Mesenchymal stem cell (in vitro differentiated cells and primary cell): Measurements from ENCODE around the gene UBP1.
"Not testable (repeated sequence)": the region's sequence is repeated elsewhere in the genome, so short reads cannot be mapped to it uniquely, and the experiment has no call there.

Experiments used
- DNase-seq: peaks from one replicate; pipeline ENCODE4 v3.0.0-alpha.2; 2013
- H2AFZ ChIP-seq: one replicate; pipeline ENCODE4 v1.6.1; 2013; ENCODE audit warnings: low read depth, mild to moderate bottlenecking, control low read depth, inconsistent platforms, low read length, moderate library complexity
- H2AK5ac ChIP-seq: 2 replicates; pipeline ENCODE4 v1.6.1; 2013; ENCODE audit warnings: low read length, moderate library complexity, mild to moderate bottlenecking, inconsistent platforms; ENCODE audit not compliant: severe bottlenecking
- H2BK120ac ChIP-seq: one replicate; pipeline ENCODE4 v1.6.1; 2013; ENCODE audit warnings: low read depth, mild to moderate bottlenecking, inconsistent platforms, low read length, moderate library complexity
- H2BK12ac ChIP-seq, 2 experiments: one replicate each; pipeline ENCODE4 v1.6.1; 2013; ENCODE audit warnings: inconsistent platforms in 2 of 2, low read length in 2 of 2, mild to moderate bottlenecking in 2 of 2, moderate library complexity in 2 of 2, control low read depth in 1 of 2
- H2BK15ac ChIP-seq: one replicate; pipeline ENCODE4 v1.6.1; 2013; ENCODE audit warnings: mild to moderate bottlenecking, low read depth, inconsistent platforms; ENCODE audit not compliant: poor library complexity, severe bottlenecking
- H2BK5ac ChIP-seq: 2 replicates; pipeline ENCODE4 v1.6.1; 2013; ENCODE audit warnings: low read depth, mild to moderate bottlenecking, low read length, control low read depth, inconsistent platforms; ENCODE audit not compliant: poor library complexity, severe bottlenecking
- H3K14ac ChIP-seq, 2 experiments: one replicate each; pipeline ENCODE4 v1.6.1; 2013; ENCODE audit warnings: inconsistent platforms in 2 of 2, low read length in 2 of 2, control low read depth in 1 of 2, mild to moderate bottlenecking in 1 of 2, moderate library complexity in 1 of 2
- H3K18ac ChIP-seq, 2 experiments: one replicate each; pipeline ENCODE4 v1.6.1; 2013; ENCODE audit warnings: inconsistent platforms in 2 of 2, low read length in 2 of 2, control low read depth in 1 of 2, low read depth in 1 of 2, mild to moderate bottlenecking in 1 of 2
- H3K23ac ChIP-seq, 2 experiments: one replicate each; pipeline ENCODE4 v1.6.1; 2013; ENCODE audit warnings: inconsistent platforms in 2 of 2, low read length in 2 of 2, mild to moderate bottlenecking in 2 of 2, moderate library complexity in 2 of 2, control low read depth in 1 of 2
- H3K27ac ChIP-seq: 2 replicates; pipeline ENCODE4 v1.5.1; 2013; ENCODE audit warnings: mild to moderate bottlenecking, moderate library complexity, low read length, control low read depth, inconsistent platforms; ENCODE audit not compliant: poor library complexity, severe bottlenecking
- H3K27me3 ChIP-seq, 2 experiments: 2 replicates each; pipeline versions ENCODE4 v1.6.1 to v1.7.0; 2013; ENCODE audit warnings: low read length in 2 of 2, mild to moderate bottlenecking in 2 of 2, moderate library complexity in 2 of 2, control low read depth in 1 of 2, inconsistent platforms in 1 of 2; ENCODE audit not compliant: control insufficient read depth in 1 of 2, insufficient read depth in 1 of 2
- H3K36me3 ChIP-seq, 2 experiments: 2 replicates each; pipeline versions ENCODE4 v1.6.1 to v1.7.0; 2013; ENCODE audit warnings: low read length in 2 of 2, control low read depth in 1 of 2, inconsistent platforms in 1 of 2, low read depth in 1 of 2, mild to moderate bottlenecking in 1 of 2; ENCODE audit not compliant: insufficient read depth in 2 of 2, control insufficient read depth in 1 of 2
- H3K4ac ChIP-seq, 2 experiments: one replicate each; pipeline ENCODE4 v1.6.1; 2013; ENCODE audit warnings: inconsistent platforms in 2 of 2, low read length in 2 of 2, mild to moderate bottlenecking in 2 of 2, moderate library complexity in 2 of 2, control low read depth in 1 of 2, low read depth in 1 of 2
- H3K4me1 ChIP-seq: 2 replicates; pipeline ENCODE4 v1.6.1; 2013; ENCODE audit warnings: low read depth, low read length, control low read depth; ENCODE audit not compliant: control insufficient read depth, insufficient read depth
- H3K4me2 ChIP-seq: 2 replicates; pipeline ENCODE4 v1.6.1; 2013; ENCODE audit warnings: low read length, mild to moderate bottlenecking, inconsistent platforms; ENCODE audit not compliant: poor library complexity, severe bottlenecking
- H3K4me3 ChIP-seq, 2 experiments: 2 replicates each; pipeline versions ENCODE4 v1.5.1 to v1.7.0; 2013; ENCODE audit warnings: low read length in 2 of 2, mild to moderate bottlenecking in 2 of 2, control low read depth in 1 of 2, low read depth in 1 of 2; ENCODE audit not compliant: insufficient read depth in 1 of 2
- H3K79me1 ChIP-seq: replicated peaks from 2 replicates; pipeline ENCODE4 v1.6.1; 2013; ENCODE audit warnings: mild to moderate bottlenecking, control low read depth, low read length, inconsistent platforms; ENCODE audit not compliant: poor library complexity, severe bottlenecking
- H3K9ac ChIP-seq: 2 replicates; pipeline ENCODE4 v1.7.0; 2013; ENCODE audit warnings: mild to moderate bottlenecking, low read length, moderate library complexity
- H3K9me3 ChIP-seq: 2 replicates; pipeline ENCODE4 v1.7.0; 2013; ENCODE audit warnings: mild to moderate bottlenecking, low read length; ENCODE audit not compliant: control insufficient read depth
- H4K8ac ChIP-seq: one replicate; pipeline ENCODE4 v1.6.1; 2013; ENCODE audit warnings: inconsistent platforms, mild to moderate bottlenecking, low read length, moderate library complexity
- H4K91ac ChIP-seq: one replicate; pipeline ENCODE4 v1.6.1; 2013; ENCODE audit warnings: mild to moderate bottlenecking, low read length, inconsistent platforms
- WGBS: methylation state at CpG from one replicate; pipeline ENCODE4 v1.1.7; 2013; ENCODE audit warnings: mixed read lengths; 5-methylcytosine and 5-hydroxymethylcytosine counted together

Gene UBP1

DNA sequence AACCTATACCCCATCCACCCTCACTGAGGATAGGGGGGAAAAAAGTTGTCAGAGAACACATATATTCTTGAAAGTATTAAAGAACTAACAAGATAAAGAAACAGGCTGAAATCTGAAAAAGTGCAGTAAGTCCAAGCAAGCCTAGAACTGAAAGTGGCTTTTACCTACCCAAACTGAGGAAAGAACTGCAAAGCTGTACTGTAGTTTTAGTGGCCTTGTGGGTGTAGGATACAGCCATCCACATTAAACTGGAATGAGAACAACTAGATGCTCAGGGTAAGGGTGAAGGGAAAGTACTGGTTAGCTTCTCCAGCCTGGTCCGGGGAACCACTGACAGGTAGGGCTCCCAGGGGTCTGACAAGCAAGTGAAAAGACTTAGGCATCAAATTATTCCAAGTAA is 10.1 kb downstream of the UBP1 start:
- peaks cover 9% of the 10 kb centered on the region for H3K4me1 ChIP-seq
- no peak overlapping the region for H3K4ac ChIP-seq
- H3K4me3 ChIP-seq, result no peak overlapping the region
- H3K18ac ChIP-seq, result no peak overlapping the region
- H2BK15ac ChIP-seq, result no peak overlapping the region
- peaks cover 2 to 3% of the 10 kb centered on the region in 2 experiments for H3K36me3 ChIP-seq
- peaks cover 1% of the 10 kb centered on the region for H3K79me1 ChIP-seq
- no peak overlapping the region for H3K27ac ChIP-seq
- H3K27me3 ChIP-seq, result no peaks in the 10 kb centered on the region
- WGBS, result 100% methylated on average over 1 of the region's 1 CpG
- no peak overlapping the region for H3K14ac ChIP-seq
- H4K8ac ChIP-seq, result no peak overlapping the region
- H3K4me2 ChIP-seq, result no peak overlapping the region
- H2BK12ac ChIP-seq, result no peak overlapping the region
- no peak overlapping the region for H4K91ac ChIP-seq
- no peak overlapping the region for H2BK5ac ChIP-seq
- no peak overlapping the region for H3K23ac ChIP-seq
- no peak overlapping the region for H3K9ac ChIP-seq
- no peak for DNase-seq
- no peak overlapping the region for H2AK5ac ChIP-seq
- H3K9me3 ChIP-seq, result no peaks in the 10 kb centered on the region
- H2AFZ ChIP-seq, result no peak overlapping the region
- no peak overlapping the region for H2BK120ac ChIP-seq

DNA sequence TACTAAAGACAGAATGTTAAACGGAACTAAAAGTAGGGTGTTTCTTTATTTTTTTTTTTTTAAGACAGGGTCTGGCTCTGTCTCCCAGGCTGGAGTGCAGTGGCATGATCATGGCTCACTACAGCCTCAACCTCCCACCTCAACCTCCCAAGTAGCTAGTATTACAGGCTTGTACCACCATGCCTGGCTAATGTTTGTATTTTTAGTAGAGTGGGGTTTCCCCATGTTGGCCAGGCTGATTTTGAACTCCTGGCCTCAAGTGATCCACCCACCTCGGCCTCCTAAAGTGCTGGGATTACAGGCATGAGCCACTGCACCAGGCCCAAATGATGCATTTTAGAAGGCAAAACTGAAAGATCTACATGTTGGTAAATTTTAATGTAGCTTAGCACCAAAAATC is 10.9 kb downstream of the UBP1 start:
- not testable (repeated sequence) for H2AK5ac ChIP-seq, H3K79me1 ChIP-seq, H2AFZ ChIP-seq, H3K14ac ChIP-seq, H3K9me3 ChIP-seq, H2BK12ac ChIP-seq, H3K4me2 ChIP-seq, H2BK120ac ChIP-seq, H3K9ac ChIP-seq, H2BK15ac ChIP-seq, H3K4me1 ChIP-seq, H3K27ac ChIP-seq, H3K36me3 ChIP-seq, H2BK5ac ChIP-seq, H4K8ac ChIP-seq, H3K23ac ChIP-seq, H3K4me3 ChIP-seq, DNase-seq, H4K91ac ChIP-seq, H3K27me3 ChIP-seq, H3K4ac ChIP-seq, H3K18ac ChIP-seq
- WGBS, result 100% methylated on average over 1 of the region's 2 CpGs

DNA sequence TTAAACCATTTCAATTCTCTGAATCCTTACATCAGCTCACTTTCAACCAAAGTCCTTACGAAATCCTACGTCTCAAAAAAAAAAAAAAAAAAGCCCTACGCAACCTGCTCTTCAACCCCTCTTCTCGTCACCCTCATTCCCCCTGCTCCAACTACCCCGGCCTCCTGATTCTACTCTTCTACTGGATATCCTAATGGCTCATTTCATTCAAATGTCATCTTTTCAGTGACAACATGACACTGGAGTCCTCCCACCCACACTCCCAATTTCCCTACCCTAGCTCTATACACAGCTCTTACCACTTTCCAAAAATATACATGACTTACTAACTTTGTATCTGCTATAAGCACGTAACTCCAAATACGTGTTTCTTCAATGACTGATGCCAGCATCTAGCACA is 11.5 kb downstream of the UBP1 start:
- Histone ChIP-seq H2BK5ac (no peak overlapping the region), H3K79me1 (peaks cover 1% of the 10 kb centered on the region), H4K91ac (no peak overlapping the region), H3K4me1 (peaks cover 6% of the 10 kb centered on the region), H3K27ac (no peak overlapping the region), H3K4me3 (no peak overlapping the region), H2BK15ac (no peak overlapping the region), H3K18ac (no peak overlapping the region), H3K14ac (no peak overlapping the region), H3K23ac (no peak overlapping the region), H2AK5ac (no peak overlapping the region), H4K8ac (no peak overlapping the region), H3K4ac (no peak overlapping the region), H3K9me3 (no peaks in the 10 kb centered on the region), H3K27me3 (no peaks in the 10 kb centered on the region), H3K4me2 (no peak overlapping the region), H3K36me3 (peaks cover 3 to 15% of the 10 kb centered on the region in 2 experiments), H2BK12ac (no peak overlapping the region), H2BK120ac (no peak overlapping the region), H3K9ac (no peak overlapping the region), H2AFZ (no peak overlapping the region)
- no peak for DNase-seq
- 92% methylated on average over 7 of the region's 7 CpGs for WGBS

- H4K8ac ChIP-seq, result no peak overlapping the region
- H3K4me2 ChIP-seq, result no peak overlapping the region
- no peak overlapping the region for H2AFZ ChIP-seq
- H3K27ac ChIP-seq, result no peak overlapping the region
- no peak overlapping the region for H3K14ac ChIP-seq
- H3K4me3 ChIP-seq, result no peak overlapping the region
- H2BK15ac ChIP-seq, result no peak overlapping the region
- no peaks in the 10 kb centered on the region for H3K27me3 ChIP-seq
- no peaks in the 10 kb centered on the region for H3K9me3 ChIP-seq
- no peak overlapping the region for H2AK5ac ChIP-seq
- WGBS, result 89% methylated on average over 10 of the region's 10 CpGs
- H3K4ac ChIP-seq, result no peak overlapping the region
- no peak for DNase-seq
- H3K4me1 ChIP-seq, result peaks cover 2% of the 10 kb centered on the region
- no peak overlapping the region for H2BK5ac ChIP-seq
- H4K91ac ChIP-seq, result no peak overlapping the region
- H3K79me1 ChIP-seq, result peaks cover 5% of the 10 kb centered on the region
- H3K36me3 ChIP-seq, result peaks cover 4 to 29% of the 10 kb centered on the region in 2 experiments
- H3K23ac ChIP-seq, result no peak overlapping the region
- H3K9ac ChIP-seq, result no peak overlapping the region
- no peak overlapping the region for H2BK12ac ChIP-seq
- no peak overlapping the region for H2BK120ac ChIP-seq
- no peak overlapping the region for H3K18ac ChIP-seq
Observed at GRCh38 chr3:33426630-33427317, 13.4 kb downstream of the UBP1 start.
